Kidney (tissue), 14 donors: Measurements from ENCODE around the gene LDLRAD3. TPM values are rescaled to one million over a fixed set of nuclear protein-coding genes. Genes with fewer than 3 reads are reported as not detected.

Source experiments
- DNase-seq, 5 donors: peaks; one replicate each; pipeline ENCODE4 v3.0.0-alpha.2; 2013 to 2020
- FAIRE-seq: peaks from 2 replicates; lab custom pipeline; 2012; peaks lifted over from hg19 to GRCh38; lab: Jason Lieb, UNC
- H3K27ac ChIP-seq, 2 donors: one replicate each; pipeline ENCODE4 v1.7.0; 2013; ENCODE audit warnings: low read depth in 2 of 2, low read length in 2 of 2, inconsistent platforms in 1 of 2
- H3K27me3 ChIP-seq: one replicate; pipeline ENCODE4 v1.7.1; 2013; ENCODE audit warnings: low read length, inconsistent platforms; ENCODE audit not compliant: control insufficient read depth, insufficient read depth
- H3K36me3 ChIP-seq, 3 donors: one replicate each; pipeline versions ENCODE4 v1.7.0 to v1.7.1; 2013; ENCODE audit warnings: low read length in 3 of 3, control low read depth in 1 of 3, inconsistent platforms in 1 of 3; ENCODE audit not compliant: insufficient read depth in 3 of 3, control insufficient read depth in 2 of 3
- H3K4me1 ChIP-seq, 3 donors: one replicate each; pipeline versions ENCODE4 v1.7.0 to v1.7.1; 2013; ENCODE audit warnings: low read length in 3 of 3, inconsistent platforms in 1 of 3, low read depth in 1 of 3; ENCODE audit not compliant: control insufficient read depth in 2 of 3, insufficient read depth in 2 of 3
- H3K4me3 ChIP-seq, 3 donors: one replicate each; pipeline versions ENCODE4 v1.7.0 to v1.8.1; 2013; ENCODE audit warnings: low read length in 3 of 3, control low read depth in 1 of 3, inconsistent platforms in 1 of 3
- H3K9ac ChIP-seq, 3 donors: one replicate each; pipeline versions ENCODE4 v1.7.0 to v1.7.1; 2013; ENCODE audit warnings: low read length in 3 of 3, control low read depth in 1 of 3, inconsistent platforms in 1 of 3
- H3K9me3 ChIP-seq, 3 donors: one replicate each; pipeline versions ENCODE4 v1.7.0 to v1.7.1; 2013; ENCODE audit warnings: low read length in 3 of 3, control low read depth in 1 of 3, inconsistent platforms in 1 of 3; ENCODE audit not compliant: control insufficient read depth in 2 of 3, insufficient read depth in 1 of 3
- intact Hi-C: fragments of 100-400 bp; cut with DNase I; formaldehyde crosslinking; loops from one replicate; pipeline ENCODE4 v1.11.1; 2022
- polyA plus RNA-seq: library from polyadenylated mRNA; stranded (reverse); fragments of 350-450 nt; fragmentation: Illumina TruSeq; extraction: RNeasy Lipid Tissue Mini Kit (QIAGEN cat#74804); gene quantifications from one replicate; pipeline ENCODE4 v1.2.3, GENCODE V29; 2014; ENCODE audit warnings: low read depth, low replicate concordance; ENCODE audit not compliant: insufficient read depth
- total RNA-seq: library from RNA; stranded (reverse); fragmentation: NEBNext Ultra II Directional; extraction: Animal tissue kit (Norgen Biotek cat#: 25700); gene quantifications from one replicate; pipeline ENCODE4 v1.2.1, GENCODE V29; 2021
- TF ChIP-seq, protein P1 (sequence below): IDR thresholded peaks from 3 replicates; pipeline ENCODE4 v1.5.1; 2012; ENCODE audit warnings: mild to moderate bottlenecking, moderate library complexity, borderline replicate concordance; ENCODE audit not compliant: insufficient read depth; ENCODE audit errors: extremely low read depth
- donor health status: control.
- donor health status: control.
- donor health status: control.
- donor health status: control.
- donor health status: control.
- donor health status: DM: yes; HTN: yes; CAD: no.
- donor health status: Normal renal cell carcinoma (clear cell type).

LDLRAD3 gene
- total and polyA plus RNA-seq, 2 donors from 2014 or later: 1.2 to 14.2 TPM

DNA sequence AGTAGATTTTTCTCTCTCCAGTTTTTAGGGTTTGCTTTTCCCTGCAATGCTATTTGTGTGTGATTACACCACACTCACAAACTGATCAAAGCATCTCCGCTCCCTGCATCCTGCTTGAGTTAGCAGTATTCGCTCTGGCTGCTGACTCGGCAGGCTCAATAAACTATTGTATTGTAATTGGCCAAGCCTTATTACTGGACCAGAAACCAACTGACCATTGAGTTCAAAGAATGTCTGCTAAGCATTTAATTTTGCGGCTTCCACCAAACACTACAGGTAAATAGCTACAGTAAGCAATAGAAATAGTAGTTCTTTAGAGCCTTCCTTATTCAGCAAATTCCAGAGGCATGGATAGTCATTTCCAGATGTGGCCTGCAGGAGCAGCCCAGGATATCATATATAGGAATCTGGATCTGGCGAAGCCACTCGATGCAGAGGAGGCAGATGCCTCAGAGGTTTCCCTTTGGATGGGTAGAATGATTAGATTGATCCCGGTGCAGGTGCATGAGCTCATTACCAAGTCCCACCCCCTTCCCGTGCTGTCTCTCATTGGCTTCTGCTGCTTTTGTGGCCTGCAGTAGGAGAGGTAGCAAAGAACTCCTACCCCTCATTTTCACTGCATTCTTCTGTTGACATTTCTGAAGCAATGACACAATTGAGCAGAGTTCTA lies 268.0 kb downstream of the LDLRAD3 start:
- FAIRE-seq: no peak

DNA sequence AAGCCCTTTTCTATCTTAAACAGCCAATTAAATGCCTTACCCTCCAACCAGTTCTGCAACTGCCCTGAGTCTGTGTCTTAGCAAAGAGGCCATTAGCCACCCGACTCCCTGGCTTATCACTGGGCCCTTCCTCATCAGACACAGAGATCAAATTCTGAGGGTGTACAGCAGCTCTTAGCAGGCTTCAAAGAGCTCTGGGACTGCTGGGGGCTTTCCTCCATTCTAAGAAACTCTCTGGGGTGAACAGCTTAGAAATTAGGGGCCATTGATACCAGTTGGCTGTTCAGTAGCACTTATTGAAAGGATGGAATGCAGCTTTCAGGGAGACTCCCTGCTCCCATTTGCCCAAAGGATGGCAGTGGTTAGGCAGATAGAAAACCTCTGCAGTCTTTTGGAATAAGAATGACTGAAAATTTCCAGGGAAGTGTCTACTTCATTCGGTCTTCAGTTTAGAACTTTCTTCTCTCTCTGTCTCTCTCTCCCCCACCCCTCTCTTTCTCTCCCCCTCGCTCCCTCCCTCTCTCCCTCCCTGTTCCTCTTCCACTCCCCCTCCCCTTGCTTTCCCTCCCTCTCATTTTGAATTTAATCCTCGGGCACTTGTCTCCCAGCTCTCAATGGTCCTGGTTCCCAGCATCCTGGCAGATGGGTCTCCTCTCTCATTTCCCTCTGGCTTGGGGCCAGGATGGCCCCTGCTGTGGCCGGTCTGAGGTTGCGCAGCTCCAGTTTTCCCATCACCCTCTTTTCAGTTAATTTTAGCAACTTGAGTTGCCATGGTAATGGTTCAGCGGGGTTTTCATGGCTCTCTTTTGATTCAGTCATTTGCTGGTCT lies 268.9 kb downstream of the LDLRAD3 start:
- DNase-seq: peak in 4 of 5 donors; percentile 48 to 89 (median 62)
- H3K4me3 ChIP-seq: no peak overlapping the region

More for the DNA sequence above, 268.0 kb downstream of the LDLRAD3 start:
- H3K9me3 ChIP-seq: no peaks in the 10 kb centered on the region
- no peaks in the 10 kb centered on the region for H3K27me3 ChIP-seq
- H3K4me3 ChIP-seq: no peak overlapping the region
- intact Hi-C loops: no loop called here
- peaks cover 0 to 7% (median 3%) of the 10 kb centered on the region in 3 donors for H3K4me1 ChIP-seq
- TF ChIP-seq, protein P1, sequence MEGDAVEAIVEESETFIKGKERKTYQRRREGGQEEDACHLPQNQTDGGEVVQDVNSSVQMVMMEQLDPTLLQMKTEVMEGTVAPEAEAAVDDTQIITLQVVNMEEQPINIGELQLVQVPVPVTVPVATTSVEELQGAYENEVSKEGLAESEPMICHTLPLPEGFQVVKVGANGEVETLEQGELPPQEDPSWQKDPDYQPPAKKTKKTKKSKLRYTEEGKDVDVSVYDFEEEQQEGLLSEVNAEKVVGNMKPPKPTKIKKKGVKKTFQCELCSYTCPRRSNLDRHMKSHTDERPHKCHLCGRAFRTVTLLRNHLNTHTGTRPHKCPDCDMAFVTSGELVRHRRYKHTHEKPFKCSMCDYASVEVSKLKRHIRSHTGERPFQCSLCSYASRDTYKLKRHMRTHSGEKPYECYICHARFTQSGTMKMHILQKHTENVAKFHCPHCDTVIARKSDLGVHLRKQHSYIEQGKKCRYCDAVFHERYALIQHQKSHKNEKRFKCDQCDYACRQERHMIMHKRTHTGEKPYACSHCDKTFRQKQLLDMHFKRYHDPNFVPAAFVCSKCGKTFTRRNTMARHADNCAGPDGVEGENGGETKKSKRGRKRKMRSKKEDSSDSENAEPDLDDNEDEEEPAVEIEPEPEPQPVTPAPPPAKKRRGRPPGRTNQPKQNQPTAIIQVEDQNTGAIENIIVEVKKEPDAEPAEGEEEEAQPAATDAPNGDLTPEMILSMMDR: no peak
- DNase-seq: no peak
- H3K36me3 ChIP-seq: no peaks in the 10 kb centered on the region
- no peak overlapping the region for H3K27ac ChIP-seq
- H3K9ac ChIP-seq: no peak overlapping the region

DNA sequence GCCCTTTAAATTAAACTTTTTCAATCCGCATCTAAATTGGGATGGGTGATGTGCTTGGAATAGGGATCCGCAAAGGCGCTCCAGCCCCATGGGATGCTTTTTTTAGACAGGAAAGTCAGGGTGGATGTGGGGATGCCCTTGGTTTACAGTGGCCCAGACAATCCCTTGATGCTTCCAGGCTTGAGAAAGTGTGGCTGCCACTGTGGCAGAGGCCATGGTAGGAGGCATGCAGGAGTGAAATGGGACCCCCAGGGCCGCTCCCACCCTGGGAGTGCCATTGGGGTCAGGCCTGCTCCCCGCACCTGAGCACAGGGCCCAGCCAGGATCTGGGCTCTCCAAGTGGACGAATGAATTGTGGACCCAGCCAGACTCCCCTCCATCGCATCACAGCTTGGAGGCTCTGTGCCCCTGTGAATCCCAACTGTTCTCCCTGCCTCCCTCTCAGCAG lies 269.6 kb downstream of the LDLRAD3 start:
- Histone ChIP-seq H3K4me3 (no peak overlapping the region), H3K27me3 (no peaks in the 10 kb centered on the region), H3K4me1 (peaks cover 0 to 7% (median 3%) of the 10 kb centered on the region in 3 donors), H3K36me3 (no peaks in the 10 kb centered on the region), H3K27ac (no peak overlapping the region), H3K9me3 (no peaks in the 10 kb centered on the region), H3K9ac (no peak overlapping the region)
- DNase-seq: no peak
- TF ChIP-seq, protein P1: no peak
- intact Hi-C loops: no loop called here
- no peak for FAIRE-seq

More for the DNA sequence above, 268.9 kb downstream of the LDLRAD3 start:
- Histone ChIP-seq H3K36me3 (no peaks in the 10 kb centered on the region), H3K9me3 (no peaks in the 10 kb centered on the region), H3K4me1 (peaks cover 0 to 7% (median 3%) of the 10 kb centered on the region in 3 donors), H3K27ac (no peak overlapping the region), H3K9ac (no peak overlapping the region), H3K27me3 (no peaks in the 10 kb centered on the region)
- FAIRE-seq: no peak
- TF ChIP-seq, protein P1: no peak
- intact Hi-C loops: no loop called here
